Panc1 (cell line): ENCODE measurements around the gene DCLK2. TPM values are rescaled to one million over a fixed set of nuclear protein-coding genes. Genes with fewer than 3 reads are reported as not detected.
"Not testable (repeated sequence)": the region's sequence is repeated elsewhere in the genome, so short reads cannot be mapped to it uniquely, and the experiment has no call there.

ENCODE experiments used
- ATAC-seq: fragments of 200-7000 bp; cut with Tn5 transposase; 2 replicates; pipeline ENCODE4 v1.9.1; 2020; ENCODE audit warnings: mild to moderate bottlenecking, moderate library complexity
- BruUV-seq: library from RNA; stranded (reverse); fragments of 400-500 nt; replicated peaks from 2 replicates; lab custom pipeline; 2021; lab: Mats Ljungman, UMichigan
- CTCF ChIA-PET: fragments of 300-600 bp; sonication (Branson Sonifier 250); formaldehyde crosslinking; loops from one replicate; lab custom pipeline; 2022; ENCODE audit warnings: antibody characterized with exemption; lab: Charles Lee
- POLR2A ChIA-PET: fragments of 300-600 bp; sonication (Branson Sonifier 250); formaldehyde crosslinking; loops from one replicate; lab custom pipeline; 2022; ENCODE audit warnings: antibody characterized with exemption; lab: Charles Lee
- DNase-seq: peaks from one replicate; pipeline ENCODE4 v3.0.0-alpha.2; 2010; ENCODE audit warnings: low read depth, low spot score
- H3K27ac ChIP-seq: 2 replicates; pipeline ENCODE4 v1.5.1; 2011; ENCODE audit warnings: mild to moderate bottlenecking, low read length, inconsistent platforms
- H3K27me3 ChIP-seq: fragments of 200-500 bp; sonication (Bioruptor generic); 2 replicates; pipeline ENCODE4 v1.6.0; 2014; ENCODE audit warnings: low read length, inconsistent platforms; ENCODE audit not compliant: control insufficient read depth, insufficient read depth
- H3K36me3 ChIP-seq: fragments of 200-500 bp; sonication (Bioruptor generic); 2 replicates; pipeline ENCODE4 v1.5.1; 2014; ENCODE audit warnings: inconsistent platforms, mild to moderate bottlenecking, low read length, moderate library complexity; ENCODE audit not compliant: control insufficient read depth, insufficient read depth
- H3K4me1 ChIP-seq: 2 replicates; pipeline ENCODE4 v1.5.1; 2011; ENCODE audit warnings: inconsistent platforms, mild to moderate bottlenecking, low read length, moderate library complexity; ENCODE audit not compliant: control insufficient read depth, insufficient read depth
- H3K4me3 ChIP-seq, 2 experiments: 2 replicates each; pipeline ENCODE4 v1.5.1; 2011 to 2012; ENCODE audit warnings: low read depth in 2 of 2, low read length in 2 of 2, mild to moderate bottlenecking in 2 of 2, inconsistent platforms in 1 of 2, moderate library complexity in 1 of 2
- H3K9me3 ChIP-seq: fragments of 200-500 bp; sonication (Bioruptor generic); 2 replicates; pipeline ENCODE4 v1.5.1; 2014; ENCODE audit warnings: low read depth, mild to moderate bottlenecking, inconsistent platforms, low read length, moderate library complexity; ENCODE audit not compliant: control insufficient read depth, insufficient read depth
- CTCF ChIP-seq: fragments of 450-650 bp; IDR thresholded peaks from 2 replicates; pipeline ENCODE4 v1.5.1; 2017; ENCODE audit warnings: mild to moderate bottlenecking
- POLR2AphosphoS5 ChIP-seq: IDR thresholded peaks from 2 replicates; pipeline ENCODE4 v1.6.1; 2012; ENCODE audit warnings: mild to moderate bottlenecking, low read depth, low read length, moderate library complexity
- REST ChIP-seq, 2 experiments: IDR thresholded peaks; 2 replicates each; pipeline ENCODE4 v1.6.1; 2011 to 2012; ENCODE audit warnings: low read depth in 2 of 2, control low read depth in 1 of 2, low read length in 1 of 2, mild to moderate bottlenecking in 1 of 2, moderate library complexity in 1 of 2; ENCODE audit not compliant: insufficient read depth in 1 of 2
- SIN3A ChIP-seq: IDR thresholded peaks from 2 replicates; pipeline ENCODE4 v1.6.1; 2012; ENCODE audit warnings: low read depth, mild to moderate bottlenecking, low read length, moderate library complexity, borderline replicate concordance; ENCODE audit not compliant: insufficient read depth
- TCF7L2 ChIP-seq: IDR thresholded peaks from 2 replicates; pipeline ENCODE4 v1.6.1; 2011; ENCODE audit warnings: mild to moderate bottlenecking, low read depth, low read length, inconsistent platforms
- in situ Hi-C: cut with HindIII; loops from 2 replicates; pipeline ENCODE4 v1.10.0; 2016; ENCODE audit warnings: low sequenced_read_pairs, low pct_unique_long_range_greater_than_20kb
- intact Hi-C: fragments of 100-400 bp; cut with micrococcal nuclease; formaldehyde crosslinking; loops from one replicate; pipeline ENCODE4 v1.10.0; 2022; ENCODE audit not compliant: unreplicated experiment
- total RNA-seq: library from RNA; stranded (reverse); gene quantifications from one replicate; pipeline ENCODE4 v1.2.1, GENCODE V29; 2021; ENCODE audit not compliant: unreplicated experiment

DCLK2 gene
- total RNA-seq, 1 experiment from 2014 or later, result 9.5 TPM

GRCh38 chr4:150160473-150160872, 82.2 kb downstream of the DCLK2 start:
- Histone ChIP-seq H3K36me3 (no peaks in the 10 kb centered on the region), H3K4me3 (no peak overlapping the region), H3K27me3 (no peaks in the 10 kb centered on the region), H3K4me1 (no peaks in the 10 kb centered on the region), H3K27ac (no peak overlapping the region), H3K9me3 (no peaks in the 10 kb centered on the region)
- BruUV-seq, result no TSS peak
- in situ Hi-C loops, result no loop called here
- ChIA-PET POLR2A (no interaction called here), CTCF (no interaction called here)
- no peak for TF ChIP-seq SIN3A
- no peak for TF ChIP-seq POLR2AphosphoS5
- TF ChIP-seq CTCF, result no peak
- TF ChIP-seq TCF7L2, result no peak
- TF ChIP-seq REST (IDR thresholded peaks at IDR 0.05; ENCODE audit: insufficient read depth in 1 of 2, low read depth in 2 of 2, low read length in 1 of 2), result no peak
- intact Hi-C loops, result no loop called here
- ATAC-seq, result no peak
- no peak for DNase-seq

- TSS peak; percentile 51 for BruUV-seq
- no peak overlapping the region for H3K4me3 ChIP-seq
Observed at GRCh38 chr4:150161109-150161508, 82.9 kb downstream of the DCLK2 start.

GRCh38 chr4:150162020-150162419, 83.8 kb downstream of the DCLK2 start:
- ATAC-seq, intact Hi-C loops, H3K4me1 ChIP-seq, POLR2A ChIA-PET, CTCF ChIA-PET, H3K27me3 ChIP-seq, H3K27ac ChIP-seq, in situ Hi-C loops, DNase-seq, BruUV-seq, H3K9me3 ChIP-seq, H3K4me3 ChIP-seq, H3K36me3 ChIP-seq: not testable (repeated sequence)

More at GRCh38 chr4:150161109-150161508, 82.9 kb downstream of the DCLK2 start:
- TF ChIP-seq POLR2AphosphoS5, result no peak
- in situ Hi-C loops (no loop called here), intact Hi-C loops (no loop called here)
- Histone ChIP-seq H3K36me3 (no peaks in the 10 kb centered on the region), H3K4me1 (no peaks in the 10 kb centered on the region), H3K27me3 (no peaks in the 10 kb centered on the region), H3K9me3 (no peaks in the 10 kb centered on the region), H3K27ac (no peak overlapping the region)
- CTCF ChIA-PET, result no interaction called here
- DNase-seq (no peak), ATAC-seq (no peak)
- POLR2A ChIA-PET, result no interaction called here
